BE2C (cell line): ENCODE data around the gene ZC3H8.

Experiments used
- DNase-seq: peaks from one replicate; pipeline ENCODE4 v3.0.0-alpha.2; 2020
- H3K27me3 ChIP-seq: fragments of 250-450 bp; sonication (Bioruptor Pico); 2 replicates; pipeline ENCODE4 v1.5.1; 2020; ENCODE audit warnings: mild to moderate bottlenecking
- H3K36me3 ChIP-seq: fragments of 250-450 bp; sonication (Bioruptor Pico); 2 replicates; pipeline ENCODE4 v1.5.1; 2020; ENCODE audit warnings: mild to moderate bottlenecking
- H3K4me1 ChIP-seq: fragments of 250-450 bp; sonication (Bioruptor Pico); 2 replicates; pipeline ENCODE4 v1.5.1; 2020
- H3K4me3 ChIP-seq: 2 replicates; pipeline ENCODE4 v1.5.1; 2011; ENCODE audit warnings: low read depth, low read length
- H3K9me3 ChIP-seq: fragments of 250-450 bp; sonication (Bioruptor Pico); 2 replicates; pipeline ENCODE4 v1.5.1; 2020
- TF ChIP-seq, protein P1 (sequence below): IDR thresholded peaks from 2 replicates; pipeline ENCODE4 v1.5.1; 2012; ENCODE audit warnings: mild to moderate bottlenecking, low read depth, low read length

ZC3H8 gene

GRCh38 chr2:112204411-112204810 is 50.4 kb downstream of the ZC3H8 start:
- Histone ChIP-seq H3K4me3 (no peak overlapping the region), H3K4me1 (no peaks in the 10 kb centered on the region), H3K36me3 (no peaks in the 10 kb centered on the region), H3K9me3 (no peaks in the 10 kb centered on the region), H3K27me3 (no peaks in the 10 kb centered on the region)
- TF ChIP-seq, protein P1, sequence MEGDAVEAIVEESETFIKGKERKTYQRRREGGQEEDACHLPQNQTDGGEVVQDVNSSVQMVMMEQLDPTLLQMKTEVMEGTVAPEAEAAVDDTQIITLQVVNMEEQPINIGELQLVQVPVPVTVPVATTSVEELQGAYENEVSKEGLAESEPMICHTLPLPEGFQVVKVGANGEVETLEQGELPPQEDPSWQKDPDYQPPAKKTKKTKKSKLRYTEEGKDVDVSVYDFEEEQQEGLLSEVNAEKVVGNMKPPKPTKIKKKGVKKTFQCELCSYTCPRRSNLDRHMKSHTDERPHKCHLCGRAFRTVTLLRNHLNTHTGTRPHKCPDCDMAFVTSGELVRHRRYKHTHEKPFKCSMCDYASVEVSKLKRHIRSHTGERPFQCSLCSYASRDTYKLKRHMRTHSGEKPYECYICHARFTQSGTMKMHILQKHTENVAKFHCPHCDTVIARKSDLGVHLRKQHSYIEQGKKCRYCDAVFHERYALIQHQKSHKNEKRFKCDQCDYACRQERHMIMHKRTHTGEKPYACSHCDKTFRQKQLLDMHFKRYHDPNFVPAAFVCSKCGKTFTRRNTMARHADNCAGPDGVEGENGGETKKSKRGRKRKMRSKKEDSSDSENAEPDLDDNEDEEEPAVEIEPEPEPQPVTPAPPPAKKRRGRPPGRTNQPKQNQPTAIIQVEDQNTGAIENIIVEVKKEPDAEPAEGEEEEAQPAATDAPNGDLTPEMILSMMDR: no peak
- DNase-seq: no peak

DNA sequence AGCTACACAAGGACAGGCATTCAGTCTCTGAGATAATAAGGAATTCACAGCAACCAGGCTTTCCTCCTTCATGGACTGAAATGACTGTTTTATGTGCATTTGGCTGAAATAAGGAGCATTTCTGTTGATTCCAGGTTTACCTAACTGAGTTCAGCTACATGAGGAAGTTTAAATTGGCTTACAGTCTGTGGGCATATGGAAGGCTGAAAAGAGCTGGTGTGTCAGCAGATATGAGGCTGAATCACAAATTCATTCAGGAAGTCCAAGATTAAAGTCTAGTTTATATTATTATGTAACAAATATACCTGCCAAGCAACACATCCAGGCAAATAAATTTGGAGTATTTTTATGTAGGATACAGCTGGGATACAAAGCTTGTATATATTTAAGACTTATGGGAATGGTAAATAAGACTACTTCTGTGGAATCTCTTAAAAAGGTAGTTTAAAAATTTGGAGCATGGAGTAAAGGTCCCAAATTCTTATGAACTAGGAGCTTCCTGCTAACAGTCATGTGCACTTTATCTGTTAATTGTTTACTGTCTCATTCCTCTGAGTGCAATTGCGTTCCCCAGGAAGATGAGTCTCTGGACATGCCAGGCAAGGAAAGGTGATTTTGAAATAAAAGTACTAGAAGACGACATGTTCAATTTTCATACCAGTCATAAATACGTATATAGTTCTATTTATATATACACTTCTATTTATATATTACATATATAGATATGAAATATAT is 53.0 kb downstream of the ZC3H8 start:
- no peaks in the 10 kb centered on the region for H3K27me3 ChIP-seq
- no peaks in the 10 kb centered on the region for H3K4me1 ChIP-seq
- H3K4me3 ChIP-seq: no peak overlapping the region
- DNase-seq: no peak
- H3K9me3 ChIP-seq: no peaks in the 10 kb centered on the region
- H3K36me3 ChIP-seq: no peaks in the 10 kb centered on the region
- TF ChIP-seq, protein P1: no peak

DNA sequence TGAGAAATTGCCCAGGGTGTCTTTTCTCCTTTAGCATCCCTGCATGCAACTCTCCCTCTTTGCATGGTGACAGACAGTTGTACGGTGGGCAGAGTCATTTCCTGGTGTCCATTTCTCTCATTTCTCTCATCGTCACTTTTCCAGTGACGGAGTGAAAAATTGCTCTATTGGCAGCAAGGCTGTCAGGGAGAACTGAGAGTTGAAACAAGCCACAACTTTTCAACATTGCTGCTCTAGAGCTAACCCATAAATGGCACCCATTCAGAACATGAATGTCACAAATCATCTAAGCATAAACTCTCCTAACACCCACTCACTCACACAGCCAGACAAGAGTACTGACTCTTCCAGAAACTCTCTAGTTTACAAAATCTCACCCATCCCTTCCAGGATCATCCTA is 55.7 kb downstream of the ZC3H8 start:
- TF ChIP-seq, protein P1: no peak
- H3K27me3 ChIP-seq: no peaks in the 10 kb centered on the region
- H3K9me3 ChIP-seq: no peaks in the 10 kb centered on the region
- no peaks in the 10 kb centered on the region for H3K4me1 ChIP-seq
- no peaks in the 10 kb centered on the region for H3K36me3 ChIP-seq
- no peak for DNase-seq
- no peak overlapping the region for H3K4me3 ChIP-seq

DNA sequence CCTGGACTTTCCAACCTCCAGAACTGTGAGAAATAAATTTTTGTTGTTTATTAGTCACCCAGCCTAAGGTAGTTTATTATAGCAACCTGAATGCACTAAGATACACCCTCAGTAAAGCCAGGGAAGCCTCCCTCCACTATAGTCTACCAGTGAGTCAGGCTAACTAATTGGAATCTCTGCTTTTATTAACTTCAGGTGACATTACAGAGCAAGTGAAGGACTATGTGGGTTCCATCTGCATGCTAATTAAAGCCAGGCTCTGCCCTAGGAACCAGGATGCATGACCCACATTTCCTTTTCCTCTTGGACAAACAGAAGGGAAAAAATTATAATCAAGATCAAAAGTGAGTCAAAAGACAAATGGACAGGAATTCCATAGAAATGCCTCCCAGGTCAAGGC is 56.1 kb downstream of the ZC3H8 start:
- no peaks in the 10 kb centered on the region for H3K4me1 ChIP-seq
- no peaks in the 10 kb centered on the region for H3K27me3 ChIP-seq
- no peaks in the 10 kb centered on the region for H3K36me3 ChIP-seq
- H3K4me3 ChIP-seq: no peak overlapping the region
- TF ChIP-seq, protein P1: no peak
- H3K9me3 ChIP-seq: no peaks in the 10 kb centered on the region
- no peak for DNase-seq

- no peak for DNase-seq
- TF ChIP-seq, protein P1: no peak
- Histone ChIP-seq H3K4me1 (no peaks in the 10 kb centered on the region), H3K4me3 (no peak overlapping the region), H3K27me3 (no peaks in the 10 kb centered on the region), H3K9me3 (no peaks in the 10 kb centered on the region), H3K36me3 (no peaks in the 10 kb centered on the region)
These were observed 57.0 kb downstream of the ZC3H8 start for GRCh38 chr2:112197868-112198267.

GRCh38 chr2:112195950-112196349 is 58.9 kb downstream of the ZC3H8 start:
- Histone ChIP-seq H3K36me3 (no peaks in the 10 kb centered on the region), H3K9me3 (no peaks in the 10 kb centered on the region), H3K4me1 (no peaks in the 10 kb centered on the region), H3K4me3 (no peak overlapping the region), H3K27me3 (no peaks in the 10 kb centered on the region)
- TF ChIP-seq, protein P1: no peak
- no peak for DNase-seq
